Naive thymus-derived CD4-positive, alpha-beta T cell (primary cell): ENCODE data around the gene FASTKD2. TPM values are rescaled to one million over a fixed set of nuclear protein-coding genes. Genes with fewer than 3 reads are reported as not detected.

Experiments used
- ATAC-seq: fragments of 150-1000 bp; cut with Tn5 transposase; 2 replicates; pipeline ENCODE4 v1.10.0; 2021; ENCODE audit warnings: mild to moderate bottlenecking, moderate library complexity
- CTCF ChIA-PET: fragments of 350-600 bp; sonication (Branson Sonifier 250); formaldehyde crosslinking; loops from one replicate; lab custom pipeline; 2021; ENCODE audit warnings: antibody characterized with exemption; lab: Charles Lee
- POLR2A ChIA-PET: fragments of 350-600 bp; sonication (Branson Sonifier 250); formaldehyde crosslinking; loops from one replicate; lab custom pipeline; 2021; ENCODE audit warnings: antibody characterized with exemption, inconsistent platforms; lab: Charles Lee
- DNase-seq, 9 donors: peaks; one replicate each; pipeline versions ENCODE4 v3.0.0 to v3.0.0-alpha.2; 2020 to 2022; ENCODE audit warnings: mixed read lengths in 1 of 9
- H3K27ac ChIP-seq: one replicate; pipeline ENCODE4 v1.7.0; 2013; ENCODE audit warnings: mild to moderate bottlenecking, low read depth, low read length, moderate library complexity
- H3K27me3 ChIP-seq, 2 donors: one replicate each; pipeline ENCODE4 v1.7.0; 2013; ENCODE audit warnings: low read length in 2 of 2, mild to moderate bottlenecking in 2 of 2, moderate library complexity in 2 of 2; ENCODE audit not compliant: control insufficient read depth in 2 of 2, insufficient read depth in 2 of 2
- H3K36me3 ChIP-seq, 3 experiments: 1 replicate in 2 of 3; 2 replicates in 1 of 3; pipeline ENCODE4 v1.7.0; 2013; ENCODE audit warnings: low read length in 3 of 3, mild to moderate bottlenecking in 3 of 3, moderate library complexity in 1 of 3; ENCODE audit not compliant: insufficient read depth in 3 of 3, control insufficient read depth in 2 of 3
- H3K4me1 ChIP-seq, 2 donors: one replicate each; pipeline ENCODE4 v1.7.0; 2013; ENCODE audit warnings: low read length in 2 of 2, mild to moderate bottlenecking in 2 of 2, moderate library complexity in 1 of 2; ENCODE audit not compliant: control insufficient read depth in 2 of 2, insufficient read depth in 2 of 2
- H3K4me3 ChIP-seq: 2 replicates; pipeline ENCODE4 v1.7.0; 2013; ENCODE audit warnings: mild to moderate bottlenecking, low read length
- H3K9me3 ChIP-seq, 3 experiments: 1 replicate in 2 of 3; 2 replicates in 1 of 3; pipeline ENCODE4 v1.7.0; 2013; ENCODE audit warnings: low read length in 3 of 3; ENCODE audit not compliant: control insufficient read depth in 2 of 3
- H3K27ac Mint-ChIP-seq, 9 donors: one replicate each; pipeline ENCODE4 v1.8.0; 2020 to 2022; ENCODE audit warnings: mixed read lengths in 9 of 9, mild to moderate bottlenecking in 8 of 9, moderate library complexity in 5 of 9, inconsistent platforms in 2 of 9
- H3K27me3 Mint-ChIP-seq, 5 donors: one replicate each; pipeline ENCODE4 v1.8.0; 2021 to 2022; ENCODE audit warnings: mixed read lengths in 5 of 5, mild to moderate bottlenecking in 1 of 5
- H3K36me3 Mint-ChIP-seq, 5 donors: one replicate each; pipeline ENCODE4 v1.8.0; 2020 to 2022; ENCODE audit warnings: mixed read lengths in 5 of 5, mild to moderate bottlenecking in 3 of 5, inconsistent platforms in 1 of 5
- H3K4me1 Mint-ChIP-seq, 7 donors: one replicate each; pipeline ENCODE4 v1.8.0; 2020 to 2022; ENCODE audit warnings: mixed read lengths in 7 of 7, mild to moderate bottlenecking in 3 of 7, inconsistent platforms in 1 of 7
- H3K4me3 Mint-ChIP-seq, 10 donors: one replicate each; pipeline ENCODE4 v1.8.0; 2020 to 2022; ENCODE audit warnings: mild to moderate bottlenecking in 10 of 10, mixed read lengths in 10 of 10, moderate library complexity in 6 of 10, inconsistent platforms in 2 of 10
- H3K9me3 Mint-ChIP-seq, 11 donors: one replicate each; pipeline ENCODE4 v1.8.0; 2020 to 2022; ENCODE audit warnings: mixed read lengths in 11 of 11, mild to moderate bottlenecking in 4 of 11, inconsistent platforms in 1 of 11, moderate library complexity in 1 of 11
- intact Hi-C, 2 donors: fragments of 100-400 bp; cut with micrococcal nuclease; formaldehyde crosslinking; loops; one replicate each; pipeline ENCODE4 v1.15.1; 2023
- polyA plus RNA-seq, 2 donors: library from polyadenylated mRNA; unstranded; fragments of 300-500 nt; fragmentation: Illumina TruSeq; gene quantifications; one replicate each; pipeline ENCODE4 v1.2.3, GENCODE V29; 2021
- total RNA-seq, 6 experiments: library from RNA in 5 of 6; stranded (reverse) in 5 of 6; gene quantifications; 1 replicate in 5 of 6; 2 replicates in 1 of 6; pipeline ENCODE4 v1.2.3 and lab custom pipeline; 2021 to 2026

The FASTKD2 gene
- total and polyA plus RNA-seq, 7 experiments from 2014 or later, result 16.5 to 31.9 (median 25.4) TPM

GRCh38 chr2:206764673-206765241 lies 649 bp upstream of the FASTKD2 start:
- H3K4me3 Mint-ChIP-seq, result peak overlapping the region in 8 of 10 donors; percentile 89 to 96 (median 94)
- POLR2A ChIA-PET, result interaction anchor here (0.6 to 2.3 kb wide), 12 partner anchors 9 to 862 kb away, joined by 3 to 13 read pairs (median 3); partner anchors contain the start of genes CREB1, INO80D, KLF7 and METTL21A
- peaks cover 13 to 46% (median 38%) of the 10 kb centered on the region in 7 donors for H3K4me1 Mint-ChIP-seq
- CTCF ChIA-PET, result interaction anchor here (0.9 kb wide), 1 partner anchor 784 kb away, joined by 3 read pairs; no protein-coding TSS in a partner anchor
- ATAC-seq (no peak), DNase-seq (no peak)
- Histone ChIP-seq H3K4me1 (peaks cover 12 to 16% of the 10 kb centered on the region in 2 donors), H3K27ac (peak overlapping the region; percentile 95), H3K9me3 (no peaks in the 10 kb centered on the region), H3K36me3 (peaks cover 0 to 5% (median 0%) of the 10 kb centered on the region in 3 experiments), H3K4me3 (peak overlapping the region; percentile 70), H3K27me3 (no peaks in the 10 kb centered on the region)
- peak overlapping the region; percentile 93 to 99 (median 97) for H3K27ac Mint-ChIP-seq
- H3K9me3 Mint-ChIP-seq, result peaks cover 0 to 2% (median 0%) of the 10 kb centered on the region in 11 donors
- peaks cover 0 to 12% (median 9%) of the 10 kb centered on the region in 5 donors for H3K36me3 Mint-ChIP-seq
- intact Hi-C loops, result loop anchor here (1.0 to 10.0 kb wide), 15 partner anchors 207 to 1503 kb away; partner anchors contain the start of genes CCNYL1 (in 2 of the 2), CREB1 (in 2 of the 2), EEF1B2 (in 2 of the 2) and INO80D (in 2 of the 2)
- peaks cover 0 to 4% (median 0%) of the 10 kb centered on the region in 5 donors for H3K27me3 Mint-ChIP-seq

DNA sequence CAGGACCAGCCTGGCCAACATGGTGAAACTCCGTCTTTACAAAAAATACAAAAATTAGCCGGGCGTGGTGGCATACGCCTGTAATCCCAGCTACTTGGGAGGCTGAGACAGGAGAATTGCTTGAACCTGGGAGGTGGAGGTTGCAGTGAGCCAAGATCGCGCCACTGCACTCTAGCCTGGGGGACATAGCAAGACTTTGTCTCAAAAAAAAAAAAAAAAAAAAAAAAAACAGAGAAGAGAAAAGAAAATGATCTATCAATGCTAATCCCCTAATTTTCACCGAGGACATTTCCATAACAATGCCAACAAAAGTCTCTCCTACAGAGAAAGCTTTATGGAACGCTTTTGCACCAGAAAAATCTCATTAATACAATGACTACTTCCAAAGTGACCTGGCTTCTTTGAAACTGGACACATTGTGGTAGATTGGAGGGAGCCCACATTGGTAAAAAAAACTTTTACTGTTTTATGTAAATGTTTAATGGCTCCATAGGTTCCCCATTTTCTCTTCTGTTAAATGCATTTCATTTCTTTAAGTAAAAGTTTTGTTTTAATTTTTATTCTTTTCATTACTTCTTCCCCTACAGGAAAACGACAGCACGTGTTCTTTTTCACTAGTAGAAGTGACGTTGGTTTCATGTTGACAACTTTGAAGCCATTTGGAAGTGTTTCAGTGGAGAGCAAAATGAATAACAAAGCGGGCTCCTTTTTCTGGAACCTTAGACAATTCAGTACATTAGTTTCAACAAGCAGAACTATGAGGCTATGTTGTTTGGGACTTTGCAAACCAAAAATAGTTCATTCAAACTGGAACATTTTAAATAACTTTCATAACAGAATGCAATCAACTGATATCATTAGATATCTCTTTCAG lies 888 bp downstream of the FASTKD2 start:
- ChIA-PET POLR2A (interaction anchor here (1.0 to 2.3 kb wide), 7 partner anchors 8 to 861 kb away, joined by 3 to 13 read pairs (median 4); partner anchors contain the start of genes CREB1, INO80D and KLF7), CTCF (interaction anchor here (0.9 kb wide), 1 partner anchor 782 kb away, joined by 3 read pairs; no protein-coding TSS in a partner anchor)
- ATAC-seq, result no peak
- peaks cover 0 to 21% (median 17%) of the 10 kb centered on the region in 5 donors for H3K36me3 Mint-ChIP-seq
- no peaks in the 10 kb centered on the region for H3K27me3 ChIP-seq
- no peak for DNase-seq
- peak overlapping the region; percentile 95 for H3K27ac ChIP-seq
- peaks cover 0 to 10% (median 5%) of the 10 kb centered on the region in 3 experiments for H3K36me3 ChIP-seq
- peaks cover 0 to 4% (median 0%) of the 10 kb centered on the region in 5 donors for H3K27me3 Mint-ChIP-seq
- H3K9me3 ChIP-seq, result no peaks in the 10 kb centered on the region
- peaks cover 0 to 2% (median 0%) of the 10 kb centered on the region in 11 donors for H3K9me3 Mint-ChIP-seq
- H3K4me3 ChIP-seq, result peak overlapping the region; percentile 70
- peaks cover 12 to 16% of the 10 kb centered on the region in 2 donors for H3K4me1 ChIP-seq
- peaks cover 16 to 49% (median 42%) of the 10 kb centered on the region in 7 donors for H3K4me1 Mint-ChIP-seq
- peak overlapping the region; percentile 93 to 99 (median 97) for H3K27ac Mint-ChIP-seq
- intact Hi-C loops, result loop anchor here (2.0 to 10.0 kb wide), 8 partner anchors 15 to 1501 kb away; partner anchors contain the start of genes INO80D (in 2 of the 2), PIKFYVE (in 2 of the 2), PLEKHM3 (in 1 of the 2) and ZDBF2 (in 1 of the 2)
- H3K4me3 Mint-ChIP-seq, result peak overlapping the region in 8 of 10 donors; percentile 89 to 96 (median 94)

DNA sequence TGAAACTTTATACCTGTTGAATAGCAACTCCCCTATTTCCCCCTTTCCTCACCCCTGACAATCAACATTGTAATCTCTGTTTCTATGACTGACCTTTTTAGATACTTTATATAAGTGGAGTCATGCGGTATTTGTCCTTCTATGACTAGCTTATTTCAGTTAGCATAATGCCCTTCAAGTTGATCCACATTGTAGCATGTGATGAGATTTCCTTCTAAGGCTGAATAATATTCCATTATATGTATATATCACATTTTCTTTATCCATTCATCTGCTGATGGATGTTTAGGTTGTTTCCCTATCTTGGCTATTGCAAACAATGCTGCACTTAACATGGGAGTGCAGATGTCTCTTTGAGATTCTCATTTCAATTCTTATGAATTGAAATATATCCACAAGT lies 9.5 kb downstream of the FASTKD2 start:
- intact Hi-C loops, result no loop called here
- H3K36me3 ChIP-seq, result peaks cover 6 to 56% (median 16%) of the 10 kb centered on the region in 3 experiments

GRCh38 chr2:206776432-206776831 lies 11.0 kb downstream of the FASTKD2 start:
- Mint-ChIP-seq H3K4me3 (no peak overlapping the region), H3K4me1 (peaks cover 1 to 60% (median 48%) of the 10 kb centered on the region in 7 donors), H3K36me3 (peaks cover 37 to 80% (median 66%) of the 10 kb centered on the region in 5 donors), H3K27me3 (no peaks in the 10 kb centered on the region), H3K9me3 (peaks cover 0 to 35% (median 16%) of the 10 kb centered on the region in 11 donors), H3K27ac (peak overlapping the region in 1 of 9 donors; percentile 54)
- Histone ChIP-seq H3K9me3 (peaks cover 0 to 7% (median 0%) of the 10 kb centered on the region in 3 experiments), H3K36me3 (peaks cover 10 to 62% (median 16%) of the 10 kb centered on the region in 3 experiments), H3K4me1 (no peaks in the 10 kb centered on the region), H3K27ac (no peak overlapping the region), H3K4me3 (no peak overlapping the region), H3K27me3 (no peaks in the 10 kb centered on the region)
- ChIA-PET POLR2A (no interaction called here), CTCF (no interaction called here)
- ATAC-seq (no peak), DNase-seq (no peak)
- intact Hi-C loops, result no loop called here

More for the DNA sequence above, 9.5 kb downstream of the FASTKD2 start:
- H3K27me3 ChIP-seq, result no peaks in the 10 kb centered on the region
- Mint-ChIP-seq H3K27me3 (no peaks in the 10 kb centered on the region), H3K4me3 (no peak overlapping the region), H3K27ac (no peak overlapping the region), H3K9me3 (peaks cover 0 to 22% (median 8%) of the 10 kb centered on the region in 11 donors), H3K36me3 (peaks cover 27 to 75% (median 61%) of the 10 kb centered on the region in 5 donors), H3K4me1 (peaks cover 4 to 57% (median 48%) of the 10 kb centered on the region in 7 donors)
- no peak overlapping the region for H3K4me3 ChIP-seq
- no peak for ATAC-seq
- no peak for DNase-seq
- no peaks in the 10 kb centered on the region for H3K9me3 ChIP-seq
- POLR2A ChIA-PET, result interaction anchor here (1.0 kb wide), 1 partner anchor 10 kb away, joined by 4 read pairs; the partner anchor contains the start of genes FASTKD2 and MDH1B
- no peaks in the 10 kb centered on the region for H3K4me1 ChIP-seq
- CTCF ChIA-PET, result no interaction called here
- no peak overlapping the region for H3K27ac ChIP-seq

DNA sequence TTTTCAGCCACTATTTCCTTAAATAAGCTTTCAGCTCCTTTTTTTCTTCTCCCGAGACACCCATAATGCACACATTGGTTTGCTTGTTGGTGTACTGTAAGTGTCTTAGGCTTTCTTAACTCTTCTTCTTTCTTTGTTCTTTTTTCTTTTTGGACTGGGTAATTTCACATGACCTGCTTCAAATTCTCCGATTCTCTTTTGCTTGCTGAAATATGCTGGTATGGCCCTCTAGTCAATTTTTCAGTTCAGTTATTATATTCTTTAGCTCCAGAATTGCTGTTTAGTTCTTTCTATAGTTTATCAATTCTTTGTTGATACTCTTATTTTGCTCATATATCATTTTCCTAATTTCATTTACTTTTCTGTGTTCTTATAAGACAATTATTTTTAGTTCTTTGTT lies 15.3 kb downstream of the FASTKD2 start:
- no peak for DNase-seq
- peaks cover 0 to 35% (median 16%) of the 10 kb centered on the region in 11 donors for H3K9me3 Mint-ChIP-seq
- H3K27ac ChIP-seq, result no peak overlapping the region
- peaks cover 0 to 7% (median 0%) of the 10 kb centered on the region in 3 experiments for H3K9me3 ChIP-seq
- no peak overlapping the region for H3K4me3 Mint-ChIP-seq
- H3K4me3 ChIP-seq, result no peak overlapping the region
- H3K36me3 ChIP-seq, result peaks cover 11 to 74% (median 21%) of the 10 kb centered on the region in 3 experiments
- no peaks in the 10 kb centered on the region for H3K27me3 Mint-ChIP-seq
- intact Hi-C loops, result loop anchor here (1.0 to 5.0 kb wide), 4 partner anchors 14 to 388 kb away; no protein-coding TSS in a partner anchor
- peaks cover 41 to 81% (median 69%) of the 10 kb centered on the region in 5 donors for H3K36me3 Mint-ChIP-seq
- H3K27ac Mint-ChIP-seq, result peak overlapping the region in 3 of 9 donors; percentile 0 to 19 (median 2)
- H3K4me1 Mint-ChIP-seq, result peaks cover 8 to 46% (median 40%) of the 10 kb centered on the region in 7 donors
- ChIA-PET CTCF (interaction anchor here (0.6 to 2.3 kb wide), 3 partner anchors 20 to 1034 kb away, joined by 4 to 7 read pairs (median 4); no protein-coding TSS in a partner anchor), POLR2A (interaction anchor here (2.6 kb wide), 1 partner anchor 15 kb away, joined by 13 read pairs; the partner anchor contains the start of genes FASTKD2 and MDH1B)
- no peaks in the 10 kb centered on the region for H3K4me1 ChIP-seq
- no peaks in the 10 kb centered on the region for H3K27me3 ChIP-seq
- ATAC-seq, result no peak
